Stomach (tissue), 4 donors: Measurements from ENCODE around the gene MIPOL1.

Experiments
- POLR2A ChIP-seq, 4 donors: fragments of 450-650 bp; IDR thresholded peaks; one replicate each; pipeline ENCODE4 v1.6.1; 2016; ENCODE audit warnings: antibody characterized with exemption in 4 of 4, control low read depth in 2 of 4, mild to moderate bottlenecking in 1 of 4, moderate library complexity in 1 of 4
- TF ChIP-seq, protein P1 (sequence below), 7 experiments: fragments of 450-650 bp in 4 of 7; fragments of 200-600 bp in 3 of 7; sonication (generic) in 3 of 7; IDR thresholded peaks; one replicate each; pipeline ENCODE4 v1.5.1; 2016 to 2019; ENCODE audit warnings: antibody characterized with exemption in 7 of 7, control low read depth in 2 of 7, mild to moderate bottlenecking in 1 of 7

DNA sequence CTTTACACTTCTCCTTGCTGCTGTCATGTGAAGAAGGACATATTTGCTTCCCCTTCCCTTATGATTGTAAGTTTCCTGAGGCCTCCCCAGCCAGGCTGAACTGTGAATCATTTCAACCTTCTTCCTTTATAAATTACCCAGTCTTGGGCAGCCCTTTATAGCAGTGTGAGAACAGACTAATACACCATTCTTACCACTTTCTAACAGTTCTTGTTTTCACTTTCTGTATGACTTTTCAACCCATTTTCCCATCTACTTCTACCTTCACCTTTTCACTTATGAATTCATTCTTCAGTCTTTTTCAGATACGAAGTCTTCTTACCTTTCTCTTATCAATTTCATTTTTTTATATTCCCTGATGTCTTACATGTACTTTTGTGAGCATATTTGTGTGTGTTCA lies 342.3 kb downstream of the MIPOL1 start:
- TF ChIP-seq POLR2A (IDR thresholded peaks at IDR 0.05) = no peak
- TF ChIP-seq, protein P1, sequence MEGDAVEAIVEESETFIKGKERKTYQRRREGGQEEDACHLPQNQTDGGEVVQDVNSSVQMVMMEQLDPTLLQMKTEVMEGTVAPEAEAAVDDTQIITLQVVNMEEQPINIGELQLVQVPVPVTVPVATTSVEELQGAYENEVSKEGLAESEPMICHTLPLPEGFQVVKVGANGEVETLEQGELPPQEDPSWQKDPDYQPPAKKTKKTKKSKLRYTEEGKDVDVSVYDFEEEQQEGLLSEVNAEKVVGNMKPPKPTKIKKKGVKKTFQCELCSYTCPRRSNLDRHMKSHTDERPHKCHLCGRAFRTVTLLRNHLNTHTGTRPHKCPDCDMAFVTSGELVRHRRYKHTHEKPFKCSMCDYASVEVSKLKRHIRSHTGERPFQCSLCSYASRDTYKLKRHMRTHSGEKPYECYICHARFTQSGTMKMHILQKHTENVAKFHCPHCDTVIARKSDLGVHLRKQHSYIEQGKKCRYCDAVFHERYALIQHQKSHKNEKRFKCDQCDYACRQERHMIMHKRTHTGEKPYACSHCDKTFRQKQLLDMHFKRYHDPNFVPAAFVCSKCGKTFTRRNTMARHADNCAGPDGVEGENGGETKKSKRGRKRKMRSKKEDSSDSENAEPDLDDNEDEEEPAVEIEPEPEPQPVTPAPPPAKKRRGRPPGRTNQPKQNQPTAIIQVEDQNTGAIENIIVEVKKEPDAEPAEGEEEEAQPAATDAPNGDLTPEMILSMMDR (IDR thresholded peaks at IDR 0.05) = no peak
